ENCODE measurements around the gene SMIM27.
"Not testable (repeated sequence)": the region's sequence is repeated elsewhere in the genome, so short reads cannot be mapped to it uniquely, and the experiment has no call there.

Gene SMIM27

DNA sequence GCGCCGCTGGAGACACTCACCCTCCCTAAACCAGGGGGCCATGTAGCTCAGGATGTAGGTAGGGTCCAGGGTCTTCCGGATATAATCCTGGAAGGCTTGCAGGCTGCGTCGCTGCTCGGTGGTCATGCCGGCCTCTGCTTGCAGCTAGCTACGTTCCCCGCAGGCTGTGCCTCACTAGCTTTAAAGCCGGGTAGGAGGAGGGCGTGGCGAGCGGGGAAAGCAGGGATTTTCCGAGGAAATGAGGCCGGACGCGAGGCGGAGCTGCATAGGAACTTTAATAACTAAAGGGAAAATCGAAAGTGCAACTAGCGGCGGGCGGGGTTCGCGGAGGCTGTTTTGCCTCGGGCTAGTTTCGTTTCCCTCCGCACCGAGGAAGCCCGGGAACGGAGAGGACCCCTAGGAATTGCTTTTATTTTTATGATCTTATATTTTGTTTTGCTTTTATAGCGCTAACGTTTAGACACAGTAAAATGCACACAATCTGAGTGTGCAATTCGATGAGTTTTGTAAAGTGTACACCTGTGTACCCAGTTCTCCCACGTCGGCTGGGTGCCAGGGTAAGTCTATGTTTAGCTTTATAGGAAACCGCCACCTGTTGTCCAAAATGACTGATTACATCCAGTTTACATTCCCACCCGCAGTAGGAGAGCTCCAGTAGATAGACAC, 26.0 kb upstream of the SMIM27 start, which contains the start of gene RIGI:
Gene RIGI, minus strand, starts transcription at position 156 of the 666 bp plus-strand sequence. Its CDS starts 30 bp downstream, at position 126.
- H3K4me3 ChIP-seq (ENCODE audit: insufficient read depth, low read depth, low read length, poor library complexity, severe bottlenecking) = peak within 1 kb of the TSS; percentile 88
- H3K36me3 ChIP-seq (ENCODE audit: control insufficient read depth, insufficient read depth, low read length) = no peaks in the 10 kb centered on the region
- no peaks in the 10 kb centered on the region for H3K9me3 ChIP-seq (ENCODE audit: control insufficient read depth, low read length)
- no peaks in the 10 kb centered on the region for H3K27me3 ChIP-seq (replicated peaks; ENCODE audit: control insufficient read depth, insufficient read depth, low read length, poor library complexity, severe bottlenecking)
- DNase-seq = peak; percentile 79 to 90 (median 88)
- peak within 1 kb of the TSS; percentile 83 for H3K27ac ChIP-seq (ENCODE audit: insufficient read depth, low read length, poor library complexity, severe bottlenecking)
- H3K4me1 ChIP-seq (ENCODE audit: control insufficient read depth, insufficient read depth, low read length, poor library complexity, severe bottlenecking) = peaks cover 10% of the 10 kb centered on the region

- peak overlapping the region; percentile 83 for H3K27ac ChIP-seq (ENCODE audit: insufficient read depth, low read length, poor library complexity, severe bottlenecking)
- no peaks in the 10 kb centered on the region for H3K36me3 ChIP-seq (ENCODE audit: control insufficient read depth, insufficient read depth, low read length)
- no peaks in the 10 kb centered on the region for H3K9me3 ChIP-seq (ENCODE audit: control insufficient read depth, low read length)
- H3K4me1 ChIP-seq (ENCODE audit: control insufficient read depth, insufficient read depth, low read length, poor library complexity, severe bottlenecking) = peaks cover 10% of the 10 kb centered on the region
- peak overlapping the region; percentile 88 for H3K4me3 ChIP-seq (ENCODE audit: insufficient read depth, low read depth, low read length, poor library complexity, severe bottlenecking)
- DNase-seq = no peak
- no peaks in the 10 kb centered on the region for H3K27me3 ChIP-seq (replicated peaks; ENCODE audit: control insufficient read depth, insufficient read depth, low read length, poor library complexity, severe bottlenecking)
Observed at GRCh38 chr9:32526707-32527048, 25.4 kb upstream of the SMIM27 start.

DNA sequence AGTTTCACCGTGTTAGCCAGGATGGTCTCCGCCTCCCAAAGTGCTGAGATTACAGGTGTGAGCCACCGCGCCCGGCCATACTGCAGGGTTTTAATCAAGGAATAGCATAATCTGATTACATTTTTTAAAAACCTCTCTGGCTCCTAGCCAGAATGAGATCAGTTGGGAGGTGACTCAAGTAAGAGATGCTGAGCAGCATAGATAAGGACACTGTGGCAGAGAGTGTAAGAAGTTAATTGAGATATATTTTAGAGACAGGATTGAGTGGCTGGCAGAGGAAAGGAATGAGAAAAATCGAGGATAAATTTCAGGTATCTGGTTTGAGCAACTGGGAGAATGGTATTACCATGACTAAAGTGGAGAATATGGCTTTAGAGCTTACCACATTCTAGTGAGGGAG, 18.8 kb upstream of the SMIM27 start:
- no peaks in the 10 kb centered on the region for H3K36me3 ChIP-seq (ENCODE audit: control insufficient read depth, insufficient read depth, low read length)
- H3K4me3 ChIP-seq (ENCODE audit: insufficient read depth, low read depth, low read length, poor library complexity, severe bottlenecking) = no peak overlapping the region
- no peaks in the 10 kb centered on the region for H3K4me1 ChIP-seq (ENCODE audit: control insufficient read depth, insufficient read depth, low read length, poor library complexity, severe bottlenecking)
- no peak overlapping the region for H3K27ac ChIP-seq (ENCODE audit: insufficient read depth, low read length, poor library complexity, severe bottlenecking)
- H3K27me3 ChIP-seq (replicated peaks; ENCODE audit: control insufficient read depth, insufficient read depth, low read length, poor library complexity, severe bottlenecking) = no peaks in the 10 kb centered on the region
- no peak for DNase-seq
- no peaks in the 10 kb centered on the region for H3K9me3 ChIP-seq (ENCODE audit: control insufficient read depth, low read length)

DNA sequence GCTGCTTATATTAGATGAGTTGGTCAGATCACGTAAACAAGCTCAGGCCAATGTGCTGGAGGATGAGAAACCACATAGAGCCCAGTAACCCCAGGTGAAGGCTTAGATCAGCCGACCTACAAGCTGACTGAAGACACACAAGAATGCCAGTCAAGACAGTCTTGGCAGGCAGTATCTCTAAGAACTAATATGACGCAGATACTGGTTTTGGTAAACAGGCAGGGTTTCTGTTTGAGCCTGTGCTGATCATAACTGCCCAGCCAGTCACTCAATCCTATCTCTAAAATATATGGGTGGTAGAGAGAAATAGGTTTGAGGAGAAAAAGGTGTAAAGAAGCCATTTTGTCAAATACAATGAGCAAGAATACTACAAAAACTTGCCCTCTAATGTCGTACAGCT, 18.3 kb upstream of the SMIM27 start:
- Histone ChIP-seq H3K36me3 (ENCODE audit: control insufficient read depth, insufficient read depth, low read length) (no peaks in the 10 kb centered on the region), H3K27me3 (replicated peaks; ENCODE audit: control insufficient read depth, insufficient read depth, low read length, poor library complexity, severe bottlenecking) (no peaks in the 10 kb centered on the region), H3K4me3 (ENCODE audit: insufficient read depth, low read depth, low read length, poor library complexity, severe bottlenecking) (no peak overlapping the region), H3K9me3 (ENCODE audit: control insufficient read depth, low read length) (no peaks in the 10 kb centered on the region), H3K4me1 (ENCODE audit: control insufficient read depth, insufficient read depth, low read length, poor library complexity, severe bottlenecking) (no peaks in the 10 kb centered on the region), H3K27ac (ENCODE audit: insufficient read depth, low read length, poor library complexity, severe bottlenecking) (no peak overlapping the region)
- DNase-seq = no peak

DNA sequence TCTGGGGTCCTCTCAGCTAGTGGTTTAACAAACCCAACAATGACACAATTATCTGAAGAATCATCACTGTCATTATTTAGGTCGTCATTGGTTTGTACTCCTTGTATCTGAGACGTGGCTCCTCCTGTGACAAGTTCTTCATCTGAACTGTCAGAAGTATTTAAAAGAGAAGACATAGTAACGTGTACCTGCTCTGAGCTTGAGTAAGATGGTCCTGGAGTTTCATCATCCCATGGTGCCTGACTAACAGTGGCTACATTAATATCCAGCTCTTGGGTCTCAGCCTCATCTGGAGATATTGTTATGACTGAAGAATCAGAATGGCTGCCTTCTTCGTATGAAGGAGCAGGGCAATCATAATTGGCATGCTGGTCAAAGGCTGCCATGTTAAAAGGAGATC, 9.1 kb upstream of the SMIM27 start:
- no peak overlapping the region for H3K27ac ChIP-seq (ENCODE audit: insufficient read depth, low read length, poor library complexity, severe bottlenecking)
- DNase-seq = no peak
- no peaks in the 10 kb centered on the region for H3K27me3 ChIP-seq (replicated peaks; ENCODE audit: control insufficient read depth, insufficient read depth, low read length, poor library complexity, severe bottlenecking)
- H3K4me1 ChIP-seq (ENCODE audit: control insufficient read depth, insufficient read depth, low read length, poor library complexity, severe bottlenecking) = no peaks in the 10 kb centered on the region
- H3K4me3 ChIP-seq (ENCODE audit: insufficient read depth, low read depth, low read length, poor library complexity, severe bottlenecking) = no peak overlapping the region
- H3K36me3 ChIP-seq (ENCODE audit: control insufficient read depth, insufficient read depth, low read length) = peaks cover 19% of the 10 kb centered on the region
- no peaks in the 10 kb centered on the region for H3K9me3 ChIP-seq (ENCODE audit: control insufficient read depth, low read length)

- peaks cover 6% of the 10 kb centered on the region for H3K4me1 ChIP-seq (ENCODE audit: control insufficient read depth, insufficient read depth, low read length, poor library complexity, severe bottlenecking)
- DNase-seq = no peak
- H3K9me3 ChIP-seq (ENCODE audit: control insufficient read depth, low read length) = no peaks in the 10 kb centered on the region
- H3K36me3 ChIP-seq (ENCODE audit: control insufficient read depth, insufficient read depth, low read length) = peaks cover 19% of the 10 kb centered on the region
- H3K27me3 ChIP-seq (replicated peaks; ENCODE audit: control insufficient read depth, insufficient read depth, low read length, poor library complexity, severe bottlenecking) = no peaks in the 10 kb centered on the region
- no peak overlapping the region for H3K27ac ChIP-seq (ENCODE audit: insufficient read depth, low read length, poor library complexity, severe bottlenecking)
- no peak overlapping the region for H3K4me3 ChIP-seq (ENCODE audit: insufficient read depth, low read depth, low read length, poor library complexity, severe bottlenecking)
Observed at GRCh38 chr9:32545884-32546283, 6.2 kb upstream of the SMIM27 start.

DNA sequence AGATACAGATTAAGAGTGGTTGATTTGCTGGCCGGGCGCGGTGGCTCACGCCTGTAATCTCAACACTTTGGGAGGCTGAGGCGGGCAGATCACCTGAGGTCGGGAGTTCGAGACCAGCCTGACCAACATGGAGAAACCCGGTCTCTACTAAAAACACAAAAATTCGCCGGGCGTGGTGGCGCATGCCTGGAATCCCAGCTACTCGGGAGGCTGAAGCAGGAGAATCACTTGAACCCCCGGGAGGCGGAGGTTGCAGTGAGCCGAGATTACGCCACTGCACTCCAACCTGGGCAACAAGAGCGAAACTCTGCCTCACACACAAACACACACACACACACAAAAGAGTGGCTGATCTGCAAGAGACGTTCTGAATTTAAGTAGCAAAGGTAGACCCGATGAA, 3.9 kb upstream of the SMIM27 start:
- not testable (repeated sequence) for H3K27me3 ChIP-seq (replicated peaks; ENCODE audit: control insufficient read depth, insufficient read depth, low read length, poor library complexity, severe bottlenecking); H3K9me3 ChIP-seq (ENCODE audit: control insufficient read depth, low read length); H3K27ac ChIP-seq (ENCODE audit: insufficient read depth, low read length, poor library complexity, severe bottlenecking); DNase-seq; H3K4me3 ChIP-seq (ENCODE audit: insufficient read depth, low read depth, low read length, poor library complexity, severe bottlenecking); H3K36me3 ChIP-seq (ENCODE audit: control insufficient read depth, insufficient read depth, low read length)
- H3K4me1 ChIP-seq (ENCODE audit: control insufficient read depth, insufficient read depth, low read length, poor library complexity, severe bottlenecking) = peaks cover 15% of the 10 kb centered on the region

GRCh38 chr9:32550150-32550561, 2.0 kb upstream of the SMIM27 start:
- DNase-seq = no peak
- H3K9me3 ChIP-seq (ENCODE audit: control insufficient read depth, low read length) = no peaks in the 10 kb centered on the region

GRCh38 chr9:32550562-32551275, 1.4 kb upstream of the SMIM27 start:
- Histone ChIP-seq H3K27ac (ENCODE audit: insufficient read depth, low read length, poor library complexity, severe bottlenecking) (peak overlapping the region; percentile 94), H3K4me3 (ENCODE audit: insufficient read depth, low read depth, low read length, poor library complexity, severe bottlenecking) (peak overlapping the region; percentile 90), H3K9me3 (ENCODE audit: control insufficient read depth, low read length) (no peaks in the 10 kb centered on the region), H3K36me3 (ENCODE audit: control insufficient read depth, insufficient read depth, low read length) (no peaks in the 10 kb centered on the region), H3K27me3 (replicated peaks; ENCODE audit: control insufficient read depth, insufficient read depth, low read length, poor library complexity, severe bottlenecking) (no peaks in the 10 kb centered on the region), H3K4me1 (ENCODE audit: control insufficient read depth, insufficient read depth, low read length, poor library complexity, severe bottlenecking) (peaks cover 15% of the 10 kb centered on the region)
- peak; percentile 94 to 95 (median 95) for DNase-seq

More at GRCh38 chr9:32550150-32550561, 2.0 kb upstream of the SMIM27 start:
- Histone ChIP-seq H3K4me3 (ENCODE audit: insufficient read depth, low read depth, low read length, poor library complexity, severe bottlenecking) (peak overlapping the region; percentile 90), H3K4me1 (ENCODE audit: control insufficient read depth, insufficient read depth, low read length, poor library complexity, severe bottlenecking) (peaks cover 15% of the 10 kb centered on the region), H3K27ac (ENCODE audit: insufficient read depth, low read length, poor library complexity, severe bottlenecking) (peak overlapping the region; percentile 94), H3K27me3 (replicated peaks; ENCODE audit: control insufficient read depth, insufficient read depth, low read length, poor library complexity, severe bottlenecking) (no peaks in the 10 kb centered on the region), H3K36me3 (ENCODE audit: control insufficient read depth, insufficient read depth, low read length) (no peaks in the 10 kb centered on the region)

GRCh38 chr9:32551276-32552051, 663 bp upstream of the SMIM27 start:
- Histone ChIP-seq H3K27ac (ENCODE audit: insufficient read depth, low read length, poor library complexity, severe bottlenecking) (peak overlapping the region; percentile 94), H3K36me3 (ENCODE audit: control insufficient read depth, insufficient read depth, low read length) (no peaks in the 10 kb centered on the region), H3K4me1 (ENCODE audit: control insufficient read depth, insufficient read depth, low read length, poor library complexity, severe bottlenecking) (peaks cover 15% of the 10 kb centered on the region), H3K9me3 (ENCODE audit: control insufficient read depth, low read length) (no peaks in the 10 kb centered on the region), H3K4me3 (ENCODE audit: insufficient read depth, low read depth, low read length, poor library complexity, severe bottlenecking) (peak overlapping the region; percentile 90), H3K27me3 (replicated peaks; ENCODE audit: control insufficient read depth, insufficient read depth, low read length, poor library complexity, severe bottlenecking) (no peaks in the 10 kb centered on the region)
- DNase-seq = peak in 2 of 3 donors; percentile 18 to 26
